H1 (cell line): ENCODE measurements around the gene PRG2.

ENCODE experiments used
- E2F6 ChIP-seq: IDR thresholded peaks from 2 replicates; pipeline ENCODE4 v1.6.1; 2012; ENCODE audit warnings: inconsistent platforms
- EP300 ChIP-seq, 2 experiments: IDR thresholded peaks; 1 replicate in 1 of 2; 2 replicates in 1 of 2; pipeline ENCODE4 v1.6.1; 2011 to 2012; ENCODE audit warnings: low read depth in 2 of 2, low read length in 2 of 2, mild to moderate bottlenecking in 2 of 2, borderline replicate concordance in 1 of 2, inconsistent platforms in 1 of 2, moderate library complexity in 1 of 2
- FOSL1 ChIP-seq: IDR thresholded peaks from 2 replicates; pipeline ENCODE4 v1.6.1; 2011; ENCODE audit warnings: mild to moderate bottlenecking, low read depth, low read length, moderate library complexity; ENCODE audit not compliant: insufficient read depth
- GABPA ChIP-seq: IDR thresholded peaks from 2 replicates; pipeline ENCODE4 v1.6.1; 2011; ENCODE audit warnings: mild to moderate bottlenecking, low read length, moderate library complexity, borderline replicate concordance; ENCODE audit not compliant: insufficient read depth
- JUN ChIP-seq: IDR thresholded peaks from 2 replicates; pipeline ENCODE4 v1.6.1; 2011; ENCODE audit warnings: low read depth, mild to moderate bottlenecking, improper control_type of control experiment, low read length
- MAFK ChIP-seq: IDR thresholded peaks from 2 replicates; pipeline ENCODE4 v1.6.1; 2012; ENCODE audit warnings: low read depth, mild to moderate bottlenecking, improper control_type of control experiment, low read length
- NRF1 ChIP-seq: IDR thresholded peaks from 2 replicates; pipeline ENCODE4 v1.6.1; 2011; ENCODE audit warnings: mild to moderate bottlenecking, low read depth, low read length, improper control_type of control experiment
- POLR2A ChIP-seq, 2 experiments: IDR thresholded peaks; 1 replicate in 1 of 2; 2 replicates in 1 of 2; pipeline ENCODE4 v1.6.1; 2011; ENCODE audit warnings: low read depth in 2 of 2, low read length in 2 of 2, mild to moderate bottlenecking in 2 of 2; ENCODE audit errors: control extremely low read depth in 1 of 2
- RFX5 ChIP-seq: IDR thresholded peaks from 2 replicates; pipeline ENCODE4 v1.6.1; 2011; ENCODE audit warnings: low read depth, low read length, improper control_type of control experiment, borderline replicate concordance
- SUZ12 ChIP-seq: fragments of 200-600 bp; sonication (generic); IDR thresholded peaks from 2 replicates; pipeline ENCODE4 v1.6.1; 2012; ENCODE audit warnings: mild to moderate bottlenecking, inconsistent platforms, low read length, moderate library complexity, mixed read lengths
- TBP ChIP-seq: IDR thresholded peaks from 2 replicates; pipeline ENCODE4 v1.6.1; 2011; ENCODE audit warnings: low read depth, low read length, improper control_type of control experiment
- USF2 ChIP-seq: IDR thresholded peaks from 2 replicates; pipeline ENCODE4 v1.6.1; 2011; ENCODE audit warnings: low read length, improper control_type of control experiment
- TF ChIP-seq, protein P1 (sequence below), 3 experiments: IDR thresholded peaks; 1 replicate in 2 of 3; 2 replicates in 1 of 3; pipeline versions ENCODE4 v1.5.1 to v1.6.1; 2011; ENCODE audit warnings: low read length in 3 of 3, mild to moderate bottlenecking in 3 of 3, inconsistent platforms in 2 of 3, low read depth in 1 of 3, moderate library complexity in 1 of 3; ENCODE audit not compliant: insufficient read depth in 1 of 3; ENCODE audit errors: control extremely low read depth in 1 of 3

GRCh38 chr11:57397394-57397990, 7.0 kb upstream of the PRG2 start:
- TF ChIP-seq GABPA (no peak), TBP (no peak), MAFK (no peak), POLR2A (IDR thresholded peaks at IDR 0.05; ENCODE audit: control extremely low read depth in 1 of 2, low read depth in 2 of 2, low read length in 2 of 2) (no peak), USF2 (no peak), RFX5 (no peak), SUZ12 (no peak), EP300 (IDR thresholded peaks at IDR 0.05; ENCODE audit: borderline replicate concordance in 1 of 2, low read depth in 2 of 2, low read length in 2 of 2) (no peak), FOSL1 (no peak), JUN (no peak), NRF1 (no peak), E2F6 (no peak)
- TF ChIP-seq, protein P1, sequence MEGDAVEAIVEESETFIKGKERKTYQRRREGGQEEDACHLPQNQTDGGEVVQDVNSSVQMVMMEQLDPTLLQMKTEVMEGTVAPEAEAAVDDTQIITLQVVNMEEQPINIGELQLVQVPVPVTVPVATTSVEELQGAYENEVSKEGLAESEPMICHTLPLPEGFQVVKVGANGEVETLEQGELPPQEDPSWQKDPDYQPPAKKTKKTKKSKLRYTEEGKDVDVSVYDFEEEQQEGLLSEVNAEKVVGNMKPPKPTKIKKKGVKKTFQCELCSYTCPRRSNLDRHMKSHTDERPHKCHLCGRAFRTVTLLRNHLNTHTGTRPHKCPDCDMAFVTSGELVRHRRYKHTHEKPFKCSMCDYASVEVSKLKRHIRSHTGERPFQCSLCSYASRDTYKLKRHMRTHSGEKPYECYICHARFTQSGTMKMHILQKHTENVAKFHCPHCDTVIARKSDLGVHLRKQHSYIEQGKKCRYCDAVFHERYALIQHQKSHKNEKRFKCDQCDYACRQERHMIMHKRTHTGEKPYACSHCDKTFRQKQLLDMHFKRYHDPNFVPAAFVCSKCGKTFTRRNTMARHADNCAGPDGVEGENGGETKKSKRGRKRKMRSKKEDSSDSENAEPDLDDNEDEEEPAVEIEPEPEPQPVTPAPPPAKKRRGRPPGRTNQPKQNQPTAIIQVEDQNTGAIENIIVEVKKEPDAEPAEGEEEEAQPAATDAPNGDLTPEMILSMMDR (IDR thresholded peaks at IDR 0.05; ENCODE audit: control extremely low read depth in 1 of 3, insufficient read depth in 1 of 3, low read depth in 1 of 3, low read length in 3 of 3) = no peak
